Measurements from ENCODE around the gene LRRC8A.

GRCh38 chr9:128898845-128899565 is 17.1 kb downstream of the LRRC8A start:
- TF ChIP-seq CTCF (IDR thresholded peaks at IDR 0.05; ENCODE audit: low read depth, low read length) (no peak), EZH2phosphoT487 (IDR thresholded peaks at IDR 0.05; ENCODE audit: low read depth) (no peak)

Data from OCI-LY3 (cell line).